Measurements from ENCODE around the gene VIT. TPM values are rescaled to one million over a fixed set of nuclear protein-coding genes. Genes with fewer than 3 reads are reported as not detected.

The VIT gene
- total RNA-seq, 1 experiment from 2014 or later, result not detected

DNA sequence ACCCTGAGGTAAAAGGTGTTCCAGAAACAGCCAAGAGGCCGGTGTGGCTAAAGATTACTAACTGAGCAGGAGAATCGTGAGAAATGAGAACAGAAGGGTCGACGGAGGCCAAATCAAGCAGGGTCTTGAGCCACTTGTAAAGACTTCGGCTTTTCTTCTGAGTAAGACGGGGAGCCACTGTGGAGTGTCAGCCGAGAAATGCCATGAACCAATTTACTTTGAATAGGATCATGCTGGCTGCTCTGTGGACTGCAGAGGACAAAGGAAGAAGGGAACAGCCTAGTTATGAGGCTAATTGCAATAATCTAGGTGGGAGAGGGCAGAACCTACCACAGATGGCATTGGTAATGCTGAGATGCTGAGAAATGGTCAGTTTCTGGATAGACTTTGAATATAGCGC, 16.8 kb downstream of the VIT start:
- Histone ChIP-seq H4K20me1 (ENCODE audit: low read length) (no peaks in the 10 kb centered on the region), H3F3A (ENCODE audit: low read length, unreplicated experiment) (no peaks in the 10 kb centered on the region), H2AFZ (ENCODE audit: low read length) (no peak overlapping the region), H3K9ac (ENCODE audit: low read length) (no peak overlapping the region), H3K9me3 (ENCODE audit: low read length) (no peaks in the 10 kb centered on the region), H3K36me3 (ENCODE audit: low read depth, low read length) (no peaks in the 10 kb centered on the region), H3K79me2 (ENCODE audit: low read length) (no peaks in the 10 kb centered on the region), H3K27me3 (ENCODE audit: low read length) (no peaks in the 10 kb centered on the region), H3K4me1 (ENCODE audit: insufficient read depth, low read length) (no peaks in the 10 kb centered on the region; the same call in 1 of the 2 replicates), H3K4me2 (ENCODE audit: low read length) (no peak overlapping the region), H3K4me3 (ENCODE audit: low read length) (no peak overlapping the region), H3K27ac (ENCODE audit: low read length) (no peak overlapping the region), H3K9me2 (replicated peaks; ENCODE audit: low read length) (no peaks in the 10 kb centered on the region)
- ChIA-PET CTCF (no interaction called here), POLR2A (ENCODE audit: unreplicated experiment) (no interaction called here)
- BruUV-seq (replicated peaks), result no TSS peak
- no peak for TF ChIP-seq EZH2 (IDR thresholded peaks at IDR 0.05; ENCODE audit: low read length, unreplicated experiment)
- TF ChIP-seq EZH2phosphoT487 (IDR thresholded peaks at IDR 0.05; ENCODE audit: borderline replicate concordance, low read length), result no peak
- TF ChIP-seq, protein P1, sequence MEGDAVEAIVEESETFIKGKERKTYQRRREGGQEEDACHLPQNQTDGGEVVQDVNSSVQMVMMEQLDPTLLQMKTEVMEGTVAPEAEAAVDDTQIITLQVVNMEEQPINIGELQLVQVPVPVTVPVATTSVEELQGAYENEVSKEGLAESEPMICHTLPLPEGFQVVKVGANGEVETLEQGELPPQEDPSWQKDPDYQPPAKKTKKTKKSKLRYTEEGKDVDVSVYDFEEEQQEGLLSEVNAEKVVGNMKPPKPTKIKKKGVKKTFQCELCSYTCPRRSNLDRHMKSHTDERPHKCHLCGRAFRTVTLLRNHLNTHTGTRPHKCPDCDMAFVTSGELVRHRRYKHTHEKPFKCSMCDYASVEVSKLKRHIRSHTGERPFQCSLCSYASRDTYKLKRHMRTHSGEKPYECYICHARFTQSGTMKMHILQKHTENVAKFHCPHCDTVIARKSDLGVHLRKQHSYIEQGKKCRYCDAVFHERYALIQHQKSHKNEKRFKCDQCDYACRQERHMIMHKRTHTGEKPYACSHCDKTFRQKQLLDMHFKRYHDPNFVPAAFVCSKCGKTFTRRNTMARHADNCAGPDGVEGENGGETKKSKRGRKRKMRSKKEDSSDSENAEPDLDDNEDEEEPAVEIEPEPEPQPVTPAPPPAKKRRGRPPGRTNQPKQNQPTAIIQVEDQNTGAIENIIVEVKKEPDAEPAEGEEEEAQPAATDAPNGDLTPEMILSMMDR (conservative IDR thresholded peaks at IDR 0.05; ENCODE audit: low read depth, low read length), result no peak
- DNase-seq (no peak), ATAC-seq (no peak)
- intact Hi-C loops (cut with micrococcal nuclease), result no loop called here

DNA sequence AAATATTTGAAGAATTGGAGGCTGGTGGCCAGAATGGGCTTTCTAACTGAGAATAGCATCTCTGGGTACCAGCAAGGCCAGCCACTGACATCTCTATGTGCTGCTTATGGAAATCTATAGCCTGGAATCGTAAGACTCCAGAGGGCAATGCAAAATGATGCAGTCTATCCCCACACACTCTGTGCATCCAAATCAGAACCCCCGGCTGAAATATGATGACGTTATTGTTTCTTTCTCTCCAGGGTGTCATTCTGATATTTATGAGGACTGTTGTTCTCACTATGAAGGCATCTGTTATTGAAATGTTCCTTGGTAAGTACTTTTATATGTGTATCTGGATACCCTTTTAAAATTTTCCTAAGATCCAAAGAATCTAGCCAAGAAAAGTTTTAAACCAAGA, 19.6 kb downstream of the VIT start:
- POLR2A ChIA-PET (ENCODE audit: unreplicated experiment), result no interaction called here
- TF ChIP-seq EZH2 (IDR thresholded peaks at IDR 0.05; ENCODE audit: low read length, unreplicated experiment) (no peak), EZH2phosphoT487 (IDR thresholded peaks at IDR 0.05; ENCODE audit: borderline replicate concordance, low read length) (no peak)
- TF ChIP-seq, protein P1 (conservative IDR thresholded peaks at IDR 0.05; ENCODE audit: low read depth, low read length), result no peak
- intact Hi-C loops (cut with micrococcal nuclease), result no loop called here

DNA sequence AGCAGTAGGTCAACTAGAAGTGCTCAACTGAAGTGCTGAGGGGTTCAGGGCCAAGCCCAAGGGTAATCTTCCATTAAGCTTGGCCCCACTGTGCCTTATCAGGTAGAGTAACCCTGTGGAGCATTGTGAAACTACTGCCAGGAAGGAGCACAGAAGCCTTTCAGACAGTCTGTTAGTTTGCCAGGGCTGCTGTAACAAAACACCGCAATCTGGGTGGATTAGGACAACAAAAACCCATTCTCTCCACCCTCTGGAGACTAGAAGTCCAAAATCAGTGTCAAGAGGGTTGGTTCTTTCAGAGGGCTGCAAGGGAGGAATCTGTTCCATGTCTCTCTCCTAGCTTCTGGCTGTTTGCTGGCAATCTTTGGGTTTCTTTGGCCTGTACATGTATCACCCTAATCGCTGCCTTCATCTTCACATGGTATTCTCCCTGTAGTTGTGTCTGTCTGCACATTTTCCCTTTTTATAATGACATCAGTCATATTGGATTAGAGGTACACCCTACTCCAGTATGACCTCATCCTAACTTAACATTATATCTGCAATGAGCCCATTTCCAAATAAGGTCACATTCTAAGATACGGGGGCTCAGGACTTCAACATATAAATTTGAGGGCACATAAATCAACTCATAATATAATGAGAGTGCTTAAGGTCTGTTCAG, 21.2 kb downstream of the VIT start:
- no TSS peak for BruUV-seq (replicated peaks)
- TF ChIP-seq EZH2 (IDR thresholded peaks at IDR 0.05; ENCODE audit: low read length, unreplicated experiment) (no peak), EZH2phosphoT487 (IDR thresholded peaks at IDR 0.05; ENCODE audit: borderline replicate concordance, low read length) (no peak)
- TF ChIP-seq, protein P1 (conservative IDR thresholded peaks at IDR 0.05; ENCODE audit: low read depth, low read length), result no peak
- Histone ChIP-seq H3K79me2 (ENCODE audit: low read length) (no peaks in the 10 kb centered on the region), H3K4me1 (ENCODE audit: insufficient read depth, low read length) (no peaks in the 10 kb centered on the region), H3K36me3 (ENCODE audit: low read depth, low read length) (no peaks in the 10 kb centered on the region), H4K20me1 (ENCODE audit: low read length) (no peaks in the 10 kb centered on the region), H3K9me2 (replicated peaks; ENCODE audit: low read length) (no peaks in the 10 kb centered on the region), H3K4me3 (ENCODE audit: low read length) (no peak overlapping the region), H3F3A (ENCODE audit: low read length, unreplicated experiment) (no peaks in the 10 kb centered on the region), H3K4me2 (ENCODE audit: low read length) (no peak overlapping the region), H3K27me3 (ENCODE audit: low read length) (no peaks in the 10 kb centered on the region), H3K9ac (ENCODE audit: low read length) (no peak overlapping the region), H2AFZ (ENCODE audit: low read length) (no peak overlapping the region), H3K9me3 (ENCODE audit: low read length) (no peaks in the 10 kb centered on the region), H3K27ac (ENCODE audit: low read length) (no peak overlapping the region)
- intact Hi-C loops (cut with micrococcal nuclease), result no loop called here
- ChIA-PET POLR2A (ENCODE audit: unreplicated experiment) (no interaction called here), CTCF (no interaction called here)
- ATAC-seq (no peak), DNase-seq (no peak)

More for the DNA sequence above, 19.6 kb downstream of the VIT start:
- H3K27me3 ChIP-seq (ENCODE audit: low read length), result no peaks in the 10 kb centered on the region
- no peaks in the 10 kb centered on the region for H3K79me2 ChIP-seq (ENCODE audit: low read length)
- no peak for ATAC-seq
- no peak for DNase-seq
- no peaks in the 10 kb centered on the region for H3K4me1 ChIP-seq (ENCODE audit: insufficient read depth, low read length)
- CTCF ChIA-PET, result no interaction called here
- H4K20me1 ChIP-seq (ENCODE audit: low read length), result no peaks in the 10 kb centered on the region
- no peaks in the 10 kb centered on the region for H3K9me3 ChIP-seq (ENCODE audit: low read length)
- no TSS peak for BruUV-seq (replicated peaks)
- no peaks in the 10 kb centered on the region for H3K36me3 ChIP-seq (ENCODE audit: low read depth, low read length)
- no peak overlapping the region for H3K4me2 ChIP-seq (ENCODE audit: low read length)
- H3K27ac ChIP-seq (ENCODE audit: low read length), result no peak overlapping the region
- no peaks in the 10 kb centered on the region for H3F3A ChIP-seq (ENCODE audit: low read length, unreplicated experiment)
- no peak overlapping the region for H2AFZ ChIP-seq (ENCODE audit: low read length)
- H3K4me3 ChIP-seq (ENCODE audit: low read length), result no peak overlapping the region
- H3K9ac ChIP-seq (ENCODE audit: low read length), result no peak overlapping the region
- no peaks in the 10 kb centered on the region for H3K9me2 ChIP-seq (replicated peaks; ENCODE audit: low read length)
